Calu3 (cell line): Measurements from ENCODE around the gene EXD2. TPM values are rescaled to one million over a fixed set of nuclear protein-coding genes. Genes with fewer than 3 reads are reported as not detected.

Source experiments
- BruUV-seq: library from RNA; stranded (reverse); fragments of 400-500 nt; replicated peaks from 2 replicates; lab custom pipeline; 2021; lab: Mats Ljungman, UMichigan
- CTCF ChIA-PET: fragments of 300-600 bp; sonication (Branson Sonifier 250); formaldehyde crosslinking; loops from one replicate; lab custom pipeline; 2022; ENCODE audit warnings: antibody characterized with exemption; lab: Charles Lee
- DNase-seq: peaks from one replicate; pipeline ENCODE4 v3.0.0; 2022
- H3K27ac Mint-ChIP-seq: one replicate; pipeline ENCODE4 v1.8.0; 2022; ENCODE audit warnings: mixed read lengths; ENCODE audit not compliant: unreplicated experiment
- H3K27me3 Mint-ChIP-seq: one replicate; pipeline ENCODE4 v1.8.0; 2022; ENCODE audit warnings: mixed read lengths; ENCODE audit not compliant: unreplicated experiment
- H3K36me3 Mint-ChIP-seq: one replicate; pipeline ENCODE4 v1.8.0; 2022; ENCODE audit warnings: mild to moderate bottlenecking, moderate library complexity, mixed read lengths; ENCODE audit not compliant: insufficient read depth, unreplicated experiment
- H3K4me1 Mint-ChIP-seq: one replicate; pipeline ENCODE4 v1.8.0; 2022; ENCODE audit warnings: mild to moderate bottlenecking, low read depth, mixed read lengths; ENCODE audit not compliant: unreplicated experiment
- H3K4me3 Mint-ChIP-seq: one replicate; pipeline ENCODE4 v1.8.0; 2022; ENCODE audit warnings: mild to moderate bottlenecking, low read depth, moderate library complexity, mixed read lengths; ENCODE audit not compliant: unreplicated experiment
- H3K9me3 Mint-ChIP-seq: one replicate; pipeline ENCODE4 v1.8.0; 2022; ENCODE audit warnings: low read depth, mixed read lengths; ENCODE audit not compliant: unreplicated experiment
- intact Hi-C: fragments of 100-400 bp; cut with micrococcal nuclease; formaldehyde crosslinking; loops from one replicate; pipeline ENCODE4 v1.10.0; 2022; ENCODE audit not compliant: unreplicated experiment
- total RNA-seq: library from RNA; stranded (reverse); gene quantifications from 2 replicates; pipeline ENCODE4 v1.2.3, GENCODE V29; 2022
- TF ChIP-seq, protein P1 (sequence below): fragments of 200-600 bp; IDR thresholded peaks from one replicate; pipeline ENCODE4 v1.8.0; 2022; ENCODE audit warnings: antibody characterized with exemption; ENCODE audit not compliant: unreplicated experiment

EXD2 gene
- total RNA-seq, 1 experiment from 2014 or later: 13.1 TPM

DNA sequence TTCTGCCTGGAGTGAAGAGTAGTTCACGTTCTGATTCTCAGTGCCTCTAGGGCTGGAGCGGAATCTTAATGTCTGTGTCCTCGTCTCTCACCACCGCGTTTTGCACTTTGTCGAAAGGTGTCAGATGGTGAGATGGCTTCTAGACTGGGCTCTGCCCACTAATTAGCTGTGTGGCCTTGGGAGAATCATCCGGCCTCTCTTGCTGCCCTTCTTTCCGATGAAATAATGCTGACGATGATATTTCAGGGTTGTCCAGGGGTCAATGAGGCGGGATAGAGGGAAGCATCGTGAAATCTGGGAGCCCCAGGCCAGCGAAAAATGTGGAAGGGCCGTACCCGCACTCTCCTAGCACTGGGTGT, 67.8 kb downstream of the EXD2 start:
- Mint-ChIP-seq H3K36me3 (peaks cover 17% of the 10 kb centered on the region), H3K4me3 (peak overlapping the region; percentile 77), H3K4me1 (no peaks in the 10 kb centered on the region), H3K27me3 (peaks cover 72% of the 10 kb centered on the region), H3K9me3 (no peaks in the 10 kb centered on the region), H3K27ac (no peak overlapping the region)
- intact Hi-C loops: loop anchor here (5.0 kb wide), 1 partner anchor 73 kb away; no protein-coding TSS in a partner anchor
- TF ChIP-seq, protein P1, sequence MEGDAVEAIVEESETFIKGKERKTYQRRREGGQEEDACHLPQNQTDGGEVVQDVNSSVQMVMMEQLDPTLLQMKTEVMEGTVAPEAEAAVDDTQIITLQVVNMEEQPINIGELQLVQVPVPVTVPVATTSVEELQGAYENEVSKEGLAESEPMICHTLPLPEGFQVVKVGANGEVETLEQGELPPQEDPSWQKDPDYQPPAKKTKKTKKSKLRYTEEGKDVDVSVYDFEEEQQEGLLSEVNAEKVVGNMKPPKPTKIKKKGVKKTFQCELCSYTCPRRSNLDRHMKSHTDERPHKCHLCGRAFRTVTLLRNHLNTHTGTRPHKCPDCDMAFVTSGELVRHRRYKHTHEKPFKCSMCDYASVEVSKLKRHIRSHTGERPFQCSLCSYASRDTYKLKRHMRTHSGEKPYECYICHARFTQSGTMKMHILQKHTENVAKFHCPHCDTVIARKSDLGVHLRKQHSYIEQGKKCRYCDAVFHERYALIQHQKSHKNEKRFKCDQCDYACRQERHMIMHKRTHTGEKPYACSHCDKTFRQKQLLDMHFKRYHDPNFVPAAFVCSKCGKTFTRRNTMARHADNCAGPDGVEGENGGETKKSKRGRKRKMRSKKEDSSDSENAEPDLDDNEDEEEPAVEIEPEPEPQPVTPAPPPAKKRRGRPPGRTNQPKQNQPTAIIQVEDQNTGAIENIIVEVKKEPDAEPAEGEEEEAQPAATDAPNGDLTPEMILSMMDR: no peak
- CTCF ChIA-PET: no interaction called here
- no TSS peak for BruUV-seq
- no peak for DNase-seq

DNA sequence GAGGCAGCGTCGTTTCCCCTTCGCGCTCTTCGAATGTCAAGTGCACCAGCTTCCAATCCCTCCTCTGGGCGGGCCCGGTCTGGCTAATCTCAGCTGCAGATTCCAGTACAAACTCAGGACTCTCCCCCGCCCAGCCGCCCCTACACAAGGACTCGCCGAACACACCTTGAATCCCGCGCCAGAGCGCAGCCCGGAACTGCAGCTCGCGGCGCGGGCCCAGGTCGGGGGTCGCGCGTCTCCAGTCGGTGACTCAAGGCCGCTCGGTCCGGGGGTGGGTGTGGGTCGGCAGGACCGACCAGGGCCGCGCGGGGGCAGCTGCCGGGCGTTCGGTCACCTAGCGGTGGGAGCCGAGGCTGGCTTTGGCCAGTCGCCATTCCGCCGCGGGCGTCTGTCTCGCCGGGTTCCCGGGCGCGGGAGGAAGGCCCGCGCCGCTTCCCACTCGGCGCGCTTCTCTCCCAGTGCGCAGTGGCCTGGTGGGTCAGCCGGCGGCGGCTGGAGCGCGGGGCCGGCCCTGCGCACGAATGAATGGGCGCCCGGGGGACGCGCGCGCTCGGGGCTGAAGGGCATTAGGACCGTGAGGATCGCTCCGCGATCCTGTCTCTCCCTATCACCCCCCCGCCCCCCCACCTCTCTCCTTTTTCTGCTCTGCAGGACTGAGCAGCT, 68.4 kb downstream of the EXD2 start, which contains the start of gene GALNT16:
TSS of gene GALNT16 (plus strand) at position 632 of the 663 bp plus-strand sequence. CDS start 133 bp downstream, outside the sequence.
- H3K4me3 Mint-ChIP-seq: peak within 1 kb of the TSS; percentile 77
- no peak within 1 kb of the TSS for H3K27ac Mint-ChIP-seq
- CTCF ChIA-PET: interaction anchor here (0.6 to 2.0 kb wide), 2 partner anchors 201 to 215 kb away, joined by 4 to 12 read pairs; no protein-coding TSS in a partner anchor
- TF ChIP-seq, protein P1: no peak
- no peaks in the 10 kb centered on the region for H3K9me3 Mint-ChIP-seq
- intact Hi-C loops: loop anchor here (5.0 kb wide), 3 partner anchors 73 to 203 kb away; no protein-coding TSS in a partner anchor
- peak; percentile 54 for DNase-seq
- no peaks in the 10 kb centered on the region for H3K4me1 Mint-ChIP-seq
- peaks cover 69% of the 10 kb centered on the region for H3K27me3 Mint-ChIP-seq
- BruUV-seq: no TSS peak
- H3K36me3 Mint-ChIP-seq: peaks cover 17% of the 10 kb centered on the region

DNA sequence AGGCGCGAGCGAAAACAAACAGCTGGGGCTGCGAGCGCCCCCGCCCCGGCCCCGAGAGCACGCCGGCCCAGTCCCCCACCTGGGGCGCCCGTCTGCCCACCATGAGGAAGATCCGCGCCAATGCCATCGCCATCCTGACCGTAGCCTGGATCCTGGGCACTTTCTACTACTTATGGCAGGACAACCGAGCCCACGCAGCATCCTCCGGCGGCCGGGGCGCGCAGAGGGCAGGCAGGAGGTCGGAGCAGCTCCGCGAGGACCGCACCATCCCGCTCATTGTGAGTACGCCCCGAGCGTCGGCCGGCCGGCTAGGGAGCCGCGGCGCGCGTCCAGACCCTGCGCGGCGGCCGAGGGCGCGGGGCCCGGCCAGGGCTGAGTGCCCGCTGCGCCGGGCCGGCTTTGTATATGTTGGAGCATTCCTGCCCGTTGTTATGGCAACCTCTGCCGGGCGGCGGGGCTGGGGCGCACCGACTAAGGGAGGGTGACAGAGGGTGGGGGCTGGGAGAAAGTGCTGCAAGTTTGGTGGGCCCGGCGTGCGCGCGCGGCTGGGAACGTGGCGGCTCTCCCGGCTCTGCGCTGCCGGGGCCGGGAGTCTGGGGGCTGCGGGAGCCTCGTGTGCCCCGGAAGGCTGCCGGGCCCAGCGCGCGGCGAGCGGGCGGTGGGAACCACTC, 69.0 kb downstream of the EXD2 start:
- H3K27me3 Mint-ChIP-seq: peaks cover 69% of the 10 kb centered on the region
- TF ChIP-seq, protein P1: no peak
- peak overlapping the region; percentile 77 for H3K4me3 Mint-ChIP-seq
- CTCF ChIA-PET: interaction anchor here (0.6 to 2.0 kb wide), 4 partner anchors 87 to 214 kb away, joined by 3 to 12 read pairs (median 4); no protein-coding TSS in a partner anchor
- intact Hi-C loops: loop anchor here (5.0 kb wide), 2 partner anchors 142 to 202 kb away; no protein-coding TSS in a partner anchor
- H3K4me1 Mint-ChIP-seq: no peaks in the 10 kb centered on the region
- no TSS peak for BruUV-seq
- H3K36me3 Mint-ChIP-seq: peaks cover 17% of the 10 kb centered on the region
- no peaks in the 10 kb centered on the region for H3K9me3 Mint-ChIP-seq
- peak; percentile 29 for DNase-seq
- H3K27ac Mint-ChIP-seq: no peak overlapping the region

DNA sequence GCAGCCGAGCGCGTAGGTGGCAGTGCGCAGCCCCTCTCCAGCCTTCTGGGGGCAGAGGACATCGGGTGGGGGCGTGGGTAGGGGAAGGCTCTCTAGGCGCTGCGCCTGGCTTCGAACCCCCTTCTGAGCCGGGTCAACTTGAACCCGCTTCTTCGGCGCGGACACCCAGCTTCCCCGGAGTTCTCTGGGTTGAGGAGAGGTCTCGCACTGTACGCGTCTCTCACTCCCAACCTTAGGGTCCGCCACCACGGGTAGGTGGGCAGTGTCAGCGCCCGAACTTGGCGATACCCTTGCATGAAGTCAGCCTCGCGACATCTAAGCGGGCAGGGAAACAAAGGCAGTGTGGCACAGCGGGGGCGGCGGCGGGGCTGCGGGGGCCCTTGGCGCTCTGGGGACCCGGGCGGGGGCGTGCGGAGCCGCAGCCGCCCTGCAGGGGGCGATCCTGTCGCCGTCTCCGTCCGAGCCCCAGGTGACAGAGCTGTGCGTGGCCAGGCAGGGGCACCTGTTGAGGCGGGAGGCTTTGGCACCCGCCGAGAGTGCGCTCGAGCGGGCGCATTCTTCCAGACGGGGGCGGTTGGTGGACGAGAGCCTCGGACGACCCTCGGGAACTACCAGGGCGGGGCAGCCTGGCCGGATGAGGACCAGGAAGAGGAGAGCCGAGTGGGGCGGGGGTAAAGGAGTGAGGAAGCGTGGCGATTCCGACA, 69.7 kb downstream of the EXD2 start:
- Mint-ChIP-seq H3K9me3 (no peaks in the 10 kb centered on the region), H3K4me3 (peak overlapping the region; percentile 77), H3K4me1 (no peaks in the 10 kb centered on the region), H3K36me3 (peaks cover 17% of the 10 kb centered on the region), H3K27me3 (peaks cover 75% of the 10 kb centered on the region), H3K27ac (no peak overlapping the region)
- TF ChIP-seq, protein P1: peak; percentile 81
- intact Hi-C loops: loop anchor here (5.0 kb wide), 2 partner anchors 141 to 201 kb away; no protein-coding TSS in a partner anchor
- BruUV-seq: no TSS peak
- CTCF ChIA-PET: interaction anchor here (0.6 to 2.0 kb wide), 5 partner anchors 84 to 199 kb away, joined by 3 to 12 read pairs (median 5); no protein-coding TSS in a partner anchor
- DNase-seq: peak; percentile 78
